ENCODE results near the gene NFATC3. TPM values are rescaled to one million over a fixed set of nuclear protein-coding genes. Genes with fewer than 3 reads are reported as not detected.

NFATC3 gene
- total and polyA plus RNA-seq, 10 donors, result 12.4 to 89.7 (median 67.2) TPM

GRCh38 chr16:68062910-68063393 is 22.2 kb upstream of the NFATC3 start:
- Histone ChIP-seq H3K27me3 (replicated peaks in 1 of 7) (no peaks in the 10 kb centered on the region), H3K4me3 (no peak overlapping the region), H3K9me3 (no peaks in the 10 kb centered on the region), H3K4me1 (peaks cover 11 to 91% (median 51%) of the 10 kb centered on the region in 6 donors), H3K27ac (peak overlapping the region in 7 of 8 donors; percentile 6 to 82 (median 75)), H3K36me3 (peaks cover 0 to 97% (median 28%) of the 10 kb centered on the region in 6 donors)
- intact Hi-C loops (cut with DNase I; ENCODE audit: low total_unique reads), result no loop called here
- peak; percentile 78 for DNase-seq
- WGBS, 5 donors, result 77 to 92% (median 79%) methylated on average over 4 of the region's 4 CpGs
- TF ChIP-seq, protein P1, sequence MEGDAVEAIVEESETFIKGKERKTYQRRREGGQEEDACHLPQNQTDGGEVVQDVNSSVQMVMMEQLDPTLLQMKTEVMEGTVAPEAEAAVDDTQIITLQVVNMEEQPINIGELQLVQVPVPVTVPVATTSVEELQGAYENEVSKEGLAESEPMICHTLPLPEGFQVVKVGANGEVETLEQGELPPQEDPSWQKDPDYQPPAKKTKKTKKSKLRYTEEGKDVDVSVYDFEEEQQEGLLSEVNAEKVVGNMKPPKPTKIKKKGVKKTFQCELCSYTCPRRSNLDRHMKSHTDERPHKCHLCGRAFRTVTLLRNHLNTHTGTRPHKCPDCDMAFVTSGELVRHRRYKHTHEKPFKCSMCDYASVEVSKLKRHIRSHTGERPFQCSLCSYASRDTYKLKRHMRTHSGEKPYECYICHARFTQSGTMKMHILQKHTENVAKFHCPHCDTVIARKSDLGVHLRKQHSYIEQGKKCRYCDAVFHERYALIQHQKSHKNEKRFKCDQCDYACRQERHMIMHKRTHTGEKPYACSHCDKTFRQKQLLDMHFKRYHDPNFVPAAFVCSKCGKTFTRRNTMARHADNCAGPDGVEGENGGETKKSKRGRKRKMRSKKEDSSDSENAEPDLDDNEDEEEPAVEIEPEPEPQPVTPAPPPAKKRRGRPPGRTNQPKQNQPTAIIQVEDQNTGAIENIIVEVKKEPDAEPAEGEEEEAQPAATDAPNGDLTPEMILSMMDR (IDR thresholded peaks at IDR 0.05 in 8 of 11, conservative IDR thresholded peaks at IDR 0.05 in 3 of 11), result no peak
- TF ChIP-seq POLR2A (IDR thresholded peaks at IDR 0.05) (no peak), POLR2AphosphoS5 (IDR thresholded peaks at IDR 0.05) (no peak)

DNA sequence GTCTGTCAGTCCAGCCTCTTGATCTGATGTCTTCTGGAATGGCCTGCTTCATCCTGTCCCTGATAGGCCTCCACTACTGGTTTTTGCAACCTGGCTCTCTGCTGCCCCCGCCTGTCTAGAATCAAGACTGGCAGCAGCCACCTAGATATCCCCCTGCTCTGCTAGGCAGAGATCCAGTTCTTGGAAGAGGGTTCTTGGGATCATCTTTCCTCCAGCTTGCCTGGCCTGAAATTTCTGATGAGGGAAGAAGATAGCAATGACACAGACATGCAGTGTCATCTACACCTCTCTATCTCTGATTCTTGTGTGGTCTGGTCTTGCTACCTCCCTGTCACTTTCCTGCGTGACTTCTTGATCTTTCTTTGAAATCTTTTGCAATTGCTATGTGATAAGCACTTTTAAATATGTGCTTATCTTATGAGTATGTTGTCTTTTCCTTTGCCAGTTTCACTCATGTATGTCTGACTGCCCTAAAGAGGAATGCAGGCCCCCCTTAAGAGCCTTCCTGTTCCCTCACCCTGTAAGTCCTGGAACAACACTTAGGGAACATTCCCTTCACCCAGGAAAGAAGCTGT is 20.3 kb upstream of the NFATC3 start:
- Histone ChIP-seq H3K9me3 (no peaks in the 10 kb centered on the region), H3K36me3 (peaks cover 0 to 97% (median 18%) of the 10 kb centered on the region in 6 donors), H3K4me1 (peaks cover 20 to 94% (median 54%) of the 10 kb centered on the region in 6 donors), H3K27me3 (replicated peaks in 1 of 7) (no peaks in the 10 kb centered on the region), H3K27ac (peak overlapping the region; percentile 29 to 82 (median 72)), H3K4me3 (peak overlapping the region in 1 of 8 donors; percentile 3)
- intact Hi-C loops (cut with DNase I; ENCODE audit: low total_unique reads), result no loop called here
- TF ChIP-seq POLR2AphosphoS5 (IDR thresholded peaks at IDR 0.05) (peak in 1 of 3 donors; percentile 57), POLR2A (IDR thresholded peaks at IDR 0.05) (no peak)
- TF ChIP-seq, protein P1 (IDR thresholded peaks at IDR 0.05 in 8 of 11, conservative IDR thresholded peaks at IDR 0.05 in 3 of 11), result peak; percentile 56 to 92 (median 85)
- DNase-seq, result peak; percentile 92
- 30 to 44% (median 39%) methylated on average over 2 of the region's 2 CpGs for WGBS, 5 donors

DNA sequence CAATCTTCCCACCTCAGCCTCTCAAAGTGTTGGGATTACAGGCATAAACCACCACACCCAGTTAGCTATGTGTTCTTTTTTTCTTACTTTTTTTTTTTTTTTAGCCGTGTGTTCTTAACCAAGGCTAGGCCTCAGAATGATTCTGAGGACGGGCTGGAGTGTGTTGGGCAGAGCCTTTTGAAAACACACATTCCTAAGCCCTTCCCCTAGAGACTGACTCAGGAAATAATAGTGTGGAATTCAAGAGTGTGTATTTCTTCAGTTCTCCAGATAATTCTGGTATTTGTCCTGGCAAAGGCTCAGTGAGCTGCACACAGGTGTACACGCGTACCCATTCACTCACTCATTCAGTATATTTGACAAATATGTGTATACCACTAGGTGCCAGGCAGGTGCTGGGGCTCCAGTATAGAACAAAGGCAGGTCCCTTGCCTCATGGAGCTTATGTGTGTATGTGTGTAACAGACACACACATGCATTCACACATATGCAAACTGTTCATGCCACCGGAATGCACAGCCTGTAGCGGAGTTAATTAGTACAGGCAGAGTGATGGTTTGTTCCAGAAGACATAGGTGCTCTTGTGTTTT is 19.4 kb upstream of the NFATC3 start:
- no peak for DNase-seq
- TF ChIP-seq, protein P1 (IDR thresholded peaks at IDR 0.05 in 8 of 11, conservative IDR thresholded peaks at IDR 0.05 in 3 of 11), result no peak
- TF ChIP-seq POLR2A (IDR thresholded peaks at IDR 0.05), result no peak
- TF ChIP-seq POLR2AphosphoS5 (IDR thresholded peaks at IDR 0.05), result no peak
- H3K9me3 ChIP-seq, result no peaks in the 10 kb centered on the region

GRCh38 chr16:68066763-68067162 is 18.4 kb upstream of the NFATC3 start:
- Histone ChIP-seq H3K27me3 (replicated peaks in 1 of 7) (no peaks in the 10 kb centered on the region), H3K27ac (peak overlapping the region in 3 of 8 donors; percentile 38 to 82 (median 75)), H3K9me3 (no peaks in the 10 kb centered on the region), H3K4me1 (peaks cover 39 to 94% (median 60%) of the 10 kb centered on the region in 6 donors), H3K4me3 (no peak overlapping the region), H3K36me3 (peaks cover 0 to 97% (median 16%) of the 10 kb centered on the region in 6 donors)
- no peak for DNase-seq
- TF ChIP-seq, protein P1 (IDR thresholded peaks at IDR 0.05 in 8 of 11, conservative IDR thresholded peaks at IDR 0.05 in 3 of 11), result no peak
- TF ChIP-seq POLR2AphosphoS5 (IDR thresholded peaks at IDR 0.05), result no peak
- TF ChIP-seq POLR2A (IDR thresholded peaks at IDR 0.05), result no peak
- 30 to 55% (median 44%) methylated on average over 1 of the region's 1 CpG for WGBS, 5 donors
- intact Hi-C loops (cut with DNase I; ENCODE audit: low total_unique reads), result no loop called here

More for the DNA sequence above, 19.4 kb upstream of the NFATC3 start:
- H3K4me1 ChIP-seq, result peaks cover 29 to 94% (median 60%) of the 10 kb centered on the region in 6 donors
- H3K4me3 ChIP-seq, result no peak overlapping the region
- WGBS, 5 donors, result 73 to 94% (median 78%) methylated on average over 6 of the region's 6 CpGs
- H3K36me3 ChIP-seq, result peaks cover 0 to 97% (median 15%) of the 10 kb centered on the region in 6 donors
- H3K27me3 ChIP-seq (replicated peaks in 1 of 7), result no peaks in the 10 kb centered on the region
- intact Hi-C loops (cut with DNase I; ENCODE audit: low total_unique reads), result no loop called here
- H3K27ac ChIP-seq, result peak overlapping the region in 4 of 8 donors; percentile 48 to 82 (median 78)

All from spleen (tissue), 11 donors.